ENCODE measurements around the gene ACSL5. TPM values are rescaled to one million over a fixed set of nuclear protein-coding genes. Genes with fewer than 3 reads are reported as not detected.
A peak's percentile ranks its signal among the peaks of the same experiment; 100 is the strongest.

Gene ACSL5
- total and polyA plus RNA-seq, 2 donors (not counting 3 experiments of a cell fraction or from before 2014, with no cell fraction given), result 1.5 to 2.1 TPM

GRCh38 chr10:112343056-112343806 lies 30.7 kb upstream of the ACSL5 start:
- Histone ChIP-seq H2AFZ (ENCODE audit: low read depth, low read length) (no peak overlapping the region), H3K27ac (ENCODE audit: insufficient read depth, low read depth, low read length) (no peak overlapping the region), H3K36me3 (ENCODE audit: control insufficient read depth in 2 of 2, extremely low read depth in 1 of 2, insufficient read depth in 2 of 2, low read length in 2 of 2) (no peaks in the 10 kb centered on the region), H3K79me2 (ENCODE audit: control insufficient read depth, insufficient read depth, low read length) (no peaks in the 10 kb centered on the region), H4K20me1 (replicated peaks; ENCODE audit: control insufficient read depth, extremely low read depth, insufficient read depth, low read length) (no peaks in the 10 kb centered on the region), H3K9me3 (replicated peaks; ENCODE audit: control insufficient read depth, insufficient read depth, low read length) (no peaks in the 10 kb centered on the region), H3K9me1 (replicated peaks; ENCODE audit: control insufficient read depth, extremely low read depth, insufficient read depth, low read length) (no peaks in the 10 kb centered on the region), H3K27me3 (ENCODE audit: control insufficient read depth in 2 of 2, insufficient read depth in 2 of 2, low read length in 2 of 2) (no peaks in the 10 kb centered on the region), H3K4me3 (replicated peaks in 1 of 3; ENCODE audit: insufficient read depth in 1 of 3, low read depth in 1 of 3, low read length in 3 of 3) (no peak overlapping the region), H3K4me2 (ENCODE audit: insufficient read depth, low read length) (no peak overlapping the region), H3K9ac (replicated peaks; ENCODE audit: extremely low read depth, insufficient read depth, low read length) (no peak overlapping the region), H3K4me1 (ENCODE audit: control insufficient read depth, extremely low read depth, insufficient read depth, low read length) (no peaks in the 10 kb centered on the region)
- TF ChIP-seq MYC (IDR thresholded peaks at IDR 0.05; ENCODE audit: low read depth, low read length), result no peak
- no peak for TF ChIP-seq JUN (IDR thresholded peaks at IDR 0.05; ENCODE audit: borderline replicate concordance, insufficient read depth, insufficient read length, low read depth)
- no peak for TF ChIP-seq FOS (IDR thresholded peaks at IDR 0.05; ENCODE audit: borderline replicate concordance, insufficient read depth, low read length)
- TF ChIP-seq POLR2A (IDR thresholded peaks at IDR 0.05; ENCODE audit: low read depth, low read length), result no peak
- TF ChIP-seq GATA2 (IDR thresholded peaks at IDR 0.05; ENCODE audit: insufficient read depth, insufficient read length, low read depth, low read length), result no peak
- TF ChIP-seq POLR2AphosphoS5 (IDR thresholded peaks at IDR 0.05; ENCODE audit: insufficient read depth, low read depth, low read length), result no peak
- no peak for TF ChIP-seq EZH2 (IDR thresholded peaks at IDR 0.05; ENCODE audit: borderline replicate concordance, low read depth, low read length, severe bottlenecking)
- TF ChIP-seq CTCF (IDR thresholded peaks at IDR 0.05; ENCODE audit: extremely low read depth in 1 of 2, insufficient read depth in 1 of 2, low read depth in 1 of 2, low read length in 2 of 2), result no peak
- TF ChIP-seq MAX (IDR thresholded peaks at IDR 0.05; ENCODE audit: insufficient read depth, insufficient read length), result no peak
- ChIA-PET CTCF (interaction anchor here (1.6 kb wide), 1 partner anchor 92 kb away, joined by 5 read pairs; no protein-coding TSS in a partner anchor), POLR2A (no interaction called here)
- intact Hi-C loops (cut with micrococcal nuclease), result no loop called here
- DNase-seq (ENCODE audit: low read depth, low spot score) (peak; percentile 52), FAIRE-seq (no peak)
- dilution Hi-C loops (cut with MboI; ENCODE audit: extremely low pct_ligation_motif_present, low sequenced_read_pairs), result no loop called here
- BruUV-seq (replicated peaks), result no TSS peak

Data from endothelial cell of umbilical vein (primary cell).